Brain microvascular endothelial cell (primary cell): ENCODE measurements around the gene FITM1.

ENCODE experiments used
- DNase-seq: peaks from one replicate; pipeline ENCODE4 v3.0.0-alpha.2; 2020
- H3K27ac ChIP-seq: fragments of 250-450 bp; sonication (Bioruptor Pico); 2 replicates; pipeline ENCODE4 v1.5.1; 2020; ENCODE audit warnings: mild to moderate bottlenecking, moderate library complexity
- H3K27me3 ChIP-seq: fragments of 250-450 bp; sonication (Bioruptor Pico); replicated peaks from 2 replicates; pipeline ENCODE4 v1.5.1; 2020; ENCODE audit warnings: mild to moderate bottlenecking
- H3K36me3 ChIP-seq: fragments of 250-450 bp; sonication (Bioruptor Pico); replicated peaks from 2 replicates; pipeline ENCODE4 v1.5.1; 2020; ENCODE audit warnings: mild to moderate bottlenecking
- H3K4me3 ChIP-seq: 2 replicates; pipeline ENCODE4 v1.5.1; 2011; ENCODE audit warnings: low read depth, mild to moderate bottlenecking, control low read depth, low read length, moderate library complexity
- CTCF ChIP-seq: IDR thresholded peaks from 2 replicates; pipeline ENCODE4 v1.5.1; 2011; ENCODE audit warnings: low read depth, mild to moderate bottlenecking, moderate library complexity, low read length, control low read depth, inconsistent platforms; ENCODE audit errors: missing control alignments
- in situ Hi-C: cut with HindIII; loops from 2 replicates; pipeline ENCODE4 v1.10.0; 2017; ENCODE audit warnings: low sequenced_read_pairs, low pct_ligation_motif_present

Gene FITM1

GRCh38 chr14:24171422-24172260 lies 41.2 kb downstream of the FITM1 start, which contains the start of gene REC8:
TSS of gene REC8 (plus strand) at chr14:24172080. CDS start at chr14:24172553, 473 bp downstream.
- H3K27ac ChIP-seq: no peak within 1 kb of the TSS
- in situ Hi-C loops: no loop called here
- peak within 1 kb of the TSS; percentile 64 for H3K4me3 ChIP-seq
- DNase-seq: peak; percentile 71
- H3K36me3 ChIP-seq: peaks cover 16% of the 10 kb centered on the region
- H3K27me3 ChIP-seq: no peaks in the 10 kb centered on the region
- TF ChIP-seq CTCF: no peak

GRCh38 chr14:24172261-24172860 lies 41.9 kb downstream of the FITM1 start:
- in situ Hi-C loops: no loop called here
- no peak for TF ChIP-seq CTCF
- H3K27me3 ChIP-seq: no peaks in the 10 kb centered on the region
- no peak overlapping the region for H3K27ac ChIP-seq
- peak overlapping the region; percentile 64 for H3K4me3 ChIP-seq
- DNase-seq: no peak
- peaks cover 16% of the 10 kb centered on the region for H3K36me3 ChIP-seq

GRCh38 chr14:24172871-24173281 lies 42.4 kb downstream of the FITM1 start:
- H3K27me3 ChIP-seq: no peaks in the 10 kb centered on the region
- H3K27ac ChIP-seq: no peak overlapping the region
- no peak for DNase-seq
- TF ChIP-seq CTCF: no peak
- peaks cover 14% of the 10 kb centered on the region for H3K36me3 ChIP-seq
- in situ Hi-C loops: no loop called here
- H3K4me3 ChIP-seq: peak overlapping the region; percentile 64

GRCh38 chr14:24176599-24176998 lies 46.1 kb downstream of the FITM1 start:
- H3K27ac ChIP-seq: no peak overlapping the region
- no peak for TF ChIP-seq CTCF
- peaks cover 43% of the 10 kb centered on the region for H3K36me3 ChIP-seq
- no peaks in the 10 kb centered on the region for H3K27me3 ChIP-seq
- DNase-seq: no peak
- H3K4me3 ChIP-seq: no peak overlapping the region
- in situ Hi-C loops: no loop called here

- H3K27me3 ChIP-seq: no peaks in the 10 kb centered on the region
- H3K4me3 ChIP-seq: no peak overlapping the region
- peaks cover 49% of the 10 kb centered on the region for H3K36me3 ChIP-seq
- TF ChIP-seq CTCF: no peak
- H3K27ac ChIP-seq: no peak overlapping the region
- in situ Hi-C loops: no loop called here
- no peak for DNase-seq
These were observed 46.8 kb downstream of the FITM1 start for GRCh38 chr14:24177041-24177825.
